Activated effector memory CD4-positive, alpha-beta T cell treated with Interleukin-2 at 50 U/mL for 16 hours (primary cell): ENCODE results near the gene CEMP1.

Source experiments
- DNase-seq: peaks from one replicate; pipeline ENCODE4 v3.0.0-alpha.2; 2020

The CEMP1 gene

DNA sequence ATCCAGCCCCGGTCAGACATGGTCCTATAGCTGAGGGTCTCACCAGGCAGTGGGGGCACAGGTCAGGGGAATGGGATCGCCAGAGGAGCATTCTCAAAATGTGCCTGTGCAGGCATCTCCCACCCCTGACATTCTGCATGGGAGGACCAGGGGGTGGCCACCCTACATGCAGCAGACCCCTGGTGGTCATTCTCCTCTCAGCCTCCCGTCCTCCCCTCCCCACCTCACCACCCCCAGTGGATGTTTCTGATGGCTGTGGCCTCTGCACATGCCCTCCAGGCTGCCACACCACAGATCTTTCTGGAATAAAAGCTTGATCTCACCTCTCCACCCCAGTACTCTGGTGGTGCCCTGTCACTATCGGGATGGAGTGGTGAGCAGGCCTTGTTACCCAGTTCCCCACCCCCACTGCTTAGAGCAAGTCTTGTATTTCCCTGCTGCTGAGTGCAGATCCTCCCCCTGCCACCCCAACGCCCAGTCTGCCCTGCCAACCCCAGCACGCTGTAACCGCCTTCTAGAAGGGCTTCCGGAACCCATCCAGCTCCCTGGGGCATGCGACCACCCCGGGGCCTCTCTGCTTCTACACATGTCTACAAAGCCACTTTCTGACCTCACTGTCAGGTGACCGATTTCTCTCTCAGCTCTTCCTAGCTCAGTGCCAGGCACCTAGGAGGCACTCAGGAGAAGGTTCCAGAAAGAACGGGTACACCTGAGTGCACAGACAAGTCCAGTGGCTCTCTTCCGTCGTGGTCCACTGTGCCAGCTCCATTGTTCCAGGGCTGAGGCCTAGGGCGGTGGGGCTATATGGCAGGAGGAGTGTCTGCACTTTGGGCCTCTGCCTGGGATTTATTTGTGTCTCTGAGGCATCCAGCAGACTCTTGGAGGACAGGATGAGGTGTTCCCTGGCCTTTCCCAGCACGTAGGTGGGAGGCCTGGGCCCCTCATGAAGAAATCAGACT, 47.0 kb downstream of the CEMP1 start:
- no peak for DNase-seq

DNA sequence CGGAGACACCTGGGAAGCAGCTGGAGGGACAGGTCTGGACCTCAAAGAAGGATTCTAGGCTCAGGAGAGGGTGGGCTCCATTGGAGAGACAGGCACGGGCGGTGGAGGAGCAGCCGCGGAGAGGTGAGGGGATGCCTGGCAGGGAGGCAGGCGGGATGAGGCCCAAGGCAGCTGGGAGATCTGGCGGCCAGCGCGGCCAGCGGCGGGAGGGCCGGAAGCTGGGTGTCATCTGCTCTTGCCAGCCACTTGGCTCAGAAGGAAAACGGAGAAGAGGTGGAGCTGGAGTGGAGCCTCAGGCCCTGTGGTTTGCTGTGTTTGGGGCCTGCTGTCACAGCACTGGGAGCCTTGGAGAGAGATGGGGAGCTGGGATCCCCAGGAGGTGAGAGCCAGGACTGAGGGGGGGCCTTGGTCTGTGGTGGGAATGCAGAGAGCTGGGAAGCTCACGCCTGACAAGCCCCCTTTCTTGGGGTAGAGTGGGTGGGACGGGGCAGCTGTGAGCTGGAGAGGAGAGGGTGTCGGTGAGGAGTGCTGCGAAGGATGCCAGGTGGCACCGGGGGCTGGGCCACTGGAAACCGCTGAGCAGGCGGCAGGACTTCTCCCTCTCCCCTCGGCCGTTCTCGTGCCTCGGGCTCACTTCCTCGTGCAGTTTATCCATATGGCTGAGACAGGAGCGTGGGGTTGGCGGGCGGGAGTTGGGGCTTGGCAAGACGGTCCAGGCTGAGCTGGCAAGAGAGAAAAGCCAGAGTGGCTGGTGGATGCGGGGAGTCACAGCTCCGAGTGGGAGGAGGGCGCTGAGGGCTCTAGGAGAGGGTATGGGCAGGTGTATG, 48.3 kb downstream of the CEMP1 start:
- DNase-seq = no peak

DNA sequence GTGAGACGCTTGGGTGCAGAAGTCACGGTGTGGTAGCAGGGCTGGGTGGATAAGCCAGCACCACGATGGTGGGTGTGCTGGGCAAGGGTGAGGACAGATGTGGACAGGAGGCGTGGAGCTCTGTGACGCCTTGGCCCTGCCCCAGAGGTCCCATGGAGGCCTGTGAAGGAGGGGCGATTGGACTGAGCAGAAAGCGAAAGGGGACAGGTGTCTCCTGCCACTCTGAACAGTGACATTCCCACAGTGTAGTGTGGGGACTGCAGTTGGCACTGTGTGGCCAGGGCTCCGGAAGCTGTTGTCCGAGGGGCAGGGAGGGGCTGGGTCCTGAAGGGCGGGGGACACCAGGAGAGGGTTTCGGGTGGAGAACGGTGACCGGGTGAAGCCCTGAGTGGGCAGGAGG, 49.0 kb downstream of the CEMP1 start:
- no peak for DNase-seq

DNA sequence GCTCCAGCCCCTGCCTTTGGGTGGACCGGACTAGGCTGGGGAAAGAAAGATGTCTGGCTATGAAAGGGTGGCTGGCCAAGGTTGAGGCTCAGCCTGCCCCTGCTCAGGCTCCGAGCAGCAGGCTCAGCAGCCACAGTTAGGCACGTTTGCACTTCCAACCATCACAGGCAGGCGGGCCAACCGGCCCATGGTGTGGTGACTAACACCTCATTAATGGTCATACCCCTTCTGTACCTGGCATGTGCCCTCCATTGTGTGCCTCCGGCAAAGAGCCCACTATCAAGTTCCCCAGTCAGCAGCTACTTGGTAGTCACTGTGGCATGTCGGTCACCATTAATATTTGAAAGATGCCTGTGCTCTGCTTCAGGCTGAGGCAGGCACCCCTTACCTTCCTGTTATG, 49.5 kb downstream of the CEMP1 start:
- no peak for DNase-seq

DNA sequence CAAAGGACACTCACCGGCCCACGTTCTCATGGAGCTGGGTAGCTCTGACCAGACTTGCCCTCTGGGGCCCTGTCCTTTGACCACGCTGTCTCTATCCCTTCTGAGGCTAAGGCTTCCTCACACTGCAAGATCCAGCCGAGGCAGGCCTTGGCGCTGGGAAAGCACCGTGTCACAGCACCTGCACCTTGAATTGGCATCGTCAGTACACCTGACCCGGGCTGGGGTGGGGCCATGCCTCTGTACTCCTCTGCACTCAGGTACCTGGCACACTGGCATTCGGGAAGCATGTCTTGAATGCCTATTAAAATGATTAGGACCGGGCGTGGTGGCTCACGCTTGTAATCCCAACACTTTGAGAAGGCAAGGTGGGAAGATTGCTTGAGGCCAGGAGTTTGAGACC, 50.3 kb downstream of the CEMP1 start:
- no peak for DNase-seq
